Mammary epithelial cell (primary cell): ENCODE results near the gene SORCS2.

Experiments
- CTCF ChIP-seq, 2 donors: IDR thresholded peaks in 1 of 2; conservative IDR thresholded peaks in 1 of 2; 2 replicates each; pipeline ENCODE4 v1.5.1; 2011 to 2012; ENCODE audit warnings: inconsistent platforms in 2 of 2, low read length in 2 of 2, mild to moderate bottlenecking in 2 of 2, control low read depth in 1 of 2, low read depth in 1 of 2; ENCODE audit not compliant: insufficient read depth in 1 of 2; ENCODE audit errors: extremely low read depth in 1 of 2
- EZH2 ChIP-seq: IDR thresholded peaks from 2 replicates; pipeline ENCODE4 v1.6.1; 2012; ENCODE audit warnings: low read length, inconsistent platforms, borderline replicate concordance

GRCh38 chr4:7472442-7473013 lies 280.2 kb downstream of the SORCS2 start:
- TF ChIP-seq CTCF (conservative IDR thresholded peaks at IDR 0.05 in 1 of 2, IDR thresholded peaks at IDR 0.05 in 1 of 2; ENCODE audit: extremely low read depth in 1 of 2, insufficient read depth in 1 of 2, low read depth in 1 of 2, low read length in 2 of 2) (no peak), EZH2 (no peak)
